HCT116 (cell line): ENCODE data around the gene CFAP97. TPM values are rescaled to one million over a fixed set of nuclear protein-coding genes. Genes with fewer than 3 reads are reported as not detected.
A peak's percentile ranks its signal among the peaks of the same experiment; 100 is the strongest.
"Not testable (repeated sequence)": the region's sequence is repeated elsewhere in the genome, so short reads cannot be mapped to it uniquely, and the experiment has no call there.

Experiments used
- ATAC-seq: fragments of 200-7000 bp; cut with Tn5 transposase; 2 replicates; pipeline ENCODE4 v1.9.1; 2020; ENCODE audit warnings: mild to moderate bottlenecking, moderate library complexity
- BruUV-seq: library from RNA; stranded (reverse); fragments of 400-500 nt; replicated peaks from 2 replicates; lab custom pipeline; 2021; lab: Mats Ljungman, UMichigan
- CTCF ChIA-PET: fragments of 300-600 bp; sonication (Branson Sonifier 250); formaldehyde crosslinking; loops from one replicate; lab custom pipeline; 2021; ENCODE audit warnings: antibody characterized with exemption; lab: Charles Lee
- POLR2A ChIA-PET: fragments of 300-600, 350-600 bp; sonication (Branson Sonifier 250); formaldehyde crosslinking; loops from one replicate; lab custom pipeline; 2021; ENCODE audit warnings: antibody characterized with exemption; lab: Charles Lee
- RAD21 ChIA-PET, 2 experiments: fragments of 300-600 bp; sonication (Branson Sonifier 250); formaldehyde crosslinking; loops; one replicate each; lab custom pipeline; 2023; ENCODE audit warnings: low total read pairs in 2 of 2; ENCODE audit not compliant: uncharacterized antibody in 2 of 2, unreplicated experiment in 2 of 2, low non-redundant PET in 1 of 2; lab: Charles Lee
- DNase-seq: peaks from one replicate; pipeline ENCODE4 v3.0.0-alpha.2; 2010; ENCODE audit warnings: low read depth, low spot score
- H2AFZ ChIP-seq: fragments of 200-600 bp; shearing (Covaris generic), sonication (generic); 2 replicates; pipeline ENCODE4 v1.6.1; 2017; ENCODE audit warnings: low read depth, mixed run types, mixed read lengths, antibody characterized with exemption, low read length; ENCODE audit not compliant: poor library complexity, severe bottlenecking
- H3K27ac ChIP-seq: 2 replicates; pipeline ENCODE4 v1.5.1; 2012; ENCODE audit warnings: low read depth, low read length
- H3K27me3 ChIP-seq: fragments of 200-600 bp; sonication (generic); 2 replicates; pipeline ENCODE4 v1.6.1; 2016; ENCODE audit warnings: mixed run types, low read length, mixed read lengths; ENCODE audit not compliant: insufficient read depth
- H3K36me3 ChIP-seq, 2 experiments: fragments of 200-500 bp in 1 of 2; fragments of 200-600 bp in 1 of 2; sonication (Bioruptor generic) in 1 of 2; sonication (generic) in 1 of 2; 2 replicates each; pipeline versions ENCODE4 v1.5.1 to v1.6.1; 2014 to 2016; ENCODE audit warnings: low read length in 2 of 2, inconsistent platforms in 1 of 2, mixed read lengths in 1 of 2, mixed run types in 1 of 2; ENCODE audit not compliant: insufficient read depth in 2 of 2, control insufficient read depth in 1 of 2
- H3K4me1 ChIP-seq, 2 experiments: fragments of 200-600 bp in 1 of 2; sonication (generic) in 1 of 2; 2 replicates each; pipeline versions ENCODE4 v1.5.1 to v1.6.1; 2012 to 2017; ENCODE audit warnings: low read length in 2 of 2, inconsistent platforms in 1 of 2, mild to moderate bottlenecking in 1 of 2, mixed read lengths in 1 of 2, mixed run types in 1 of 2, moderate library complexity in 1 of 2; ENCODE audit not compliant: insufficient read depth in 2 of 2, control insufficient read depth in 1 of 2
- H3K4me2 ChIP-seq: fragments of 200-600 bp; sonication (generic); 2 replicates; pipeline ENCODE4 v1.6.1; 2017; ENCODE audit warnings: mixed run types, low read length, mixed read lengths
- H3K4me3 ChIP-seq, 2 experiments: fragments of 200-600 bp in 1 of 2; sonication (generic) in 1 of 2; replicated peaks in 1 of 2; 2 replicates each; pipeline ENCODE4 v1.5.1; 2011 to 2016; ENCODE audit warnings: low read length in 2 of 2, control low read depth in 1 of 2, low read depth in 1 of 2, mild to moderate bottlenecking in 1 of 2, mixed read lengths in 1 of 2, mixed run types in 1 of 2
- H3K79me2 ChIP-seq: fragments of 200-600 bp; sonication (generic); 2 replicates; pipeline ENCODE4 v1.6.1; 2017; ENCODE audit warnings: mild to moderate bottlenecking, mixed run types, low read length, moderate library complexity, mixed read lengths; ENCODE audit not compliant: insufficient read depth
- H3K9ac ChIP-seq: fragments of 200-600 bp; sonication (generic); 2 replicates; pipeline ENCODE4 v1.6.1; 2016; ENCODE audit warnings: low read length, mixed read lengths
- H3K9me2 ChIP-seq: fragments of 200-600 bp; sonication (generic), shearing (Covaris generic); 2 replicates; pipeline ENCODE4 v1.6.1; 2017; ENCODE audit warnings: mixed run types, mild to moderate bottlenecking, moderate library complexity; ENCODE audit not compliant: insufficient read depth
- H3K9me3 ChIP-seq, 2 experiments: fragments of 200-500 bp in 1 of 2; fragments of 200-600 bp in 1 of 2; sonication (Bioruptor generic) in 1 of 2; sonication (generic) in 1 of 2; 2 replicates each; pipeline ENCODE4 v1.6.1; 2014 to 2017; ENCODE audit warnings: low read length in 2 of 2, mixed read lengths in 2 of 2, inconsistent platforms in 1 of 2, low read depth in 1 of 2, mild to moderate bottlenecking in 1 of 2, mixed run types in 1 of 2, moderate library complexity in 1 of 2; ENCODE audit not compliant: control insufficient read depth in 1 of 2, insufficient read depth in 1 of 2
- H4K20me1 ChIP-seq: fragments of 200-600 bp; sonication (generic), shearing (Covaris generic); 2 replicates; pipeline ENCODE4 v1.6.1; 2017; ENCODE audit warnings: mixed run types, mild to moderate bottlenecking, moderate library complexity; ENCODE audit not compliant: insufficient read depth
- CBX3 ChIP-seq: IDR thresholded peaks from 2 replicates; pipeline ENCODE4 v1.6.1; 2012; ENCODE audit warnings: low read depth
- CEBPB ChIP-seq: IDR thresholded peaks from 2 replicates; pipeline ENCODE4 v1.6.1; 2012; ENCODE audit warnings: low read depth
- EGR1 ChIP-seq: IDR thresholded peaks from 2 replicates; pipeline ENCODE4 v1.6.1; 2012; ENCODE audit warnings: low read depth
- FOSL1 ChIP-seq: IDR thresholded peaks from 2 replicates; pipeline ENCODE4 v1.6.1; 2012; ENCODE audit warnings: low read depth
- JUND ChIP-seq: IDR thresholded peaks from 2 replicates; pipeline ENCODE4 v1.6.1; 2012
- POLR2A ChIP-seq: IDR thresholded peaks from 2 replicates; pipeline ENCODE4 v1.7.0; 2011; ENCODE audit warnings: borderline replicate concordance; ENCODE audit not compliant: insufficient read depth, insufficient read length; ENCODE audit errors: extremely low read depth
- RAD21 ChIP-seq: IDR thresholded peaks from 2 replicates; pipeline ENCODE4 v1.6.1; 2012; ENCODE audit warnings: low read depth, mild to moderate bottlenecking
- SP1 ChIP-seq: IDR thresholded peaks from 2 replicates; pipeline ENCODE4 v1.6.1; 2012; ENCODE audit warnings: low read depth
- intact Hi-C: fragments of 100-400 bp; cut with micrococcal nuclease; formaldehyde crosslinking; loops from 2 replicates; pipeline ENCODE4 v1.10.0; 2022
- total RNA-seq: library from RNA; stranded (reverse); gene quantifications from one replicate; pipeline ENCODE4 v1.2.1, GENCODE V29; 2021; ENCODE audit not compliant: unreplicated experiment

CFAP97 gene
- total RNA-seq, 1 experiment from 2014 or later: 57.7 TPM

- Histone ChIP-seq H3K4me2 (peak overlapping the region; percentile 63), H3K4me1 (peaks cover 67 to 76% of the 10 kb centered on the region in 2 experiments), H3K27ac (peak overlapping the region; percentile 70), H3K79me2 (peaks cover 83% of the 10 kb centered on the region)
- H2AFZ ChIP-seq, RAD21 ChIA-PET, H3K27me3 ChIP-seq, DNase-seq, intact Hi-C loops, H3K36me3 ChIP-seq, H3K4me3 ChIP-seq, H3K9ac ChIP-seq, H4K20me1 ChIP-seq, BruUV-seq, ATAC-seq, H3K9me2 ChIP-seq, POLR2A ChIA-PET, H3K9me3 ChIP-seq: not testable (repeated sequence)
- CTCF ChIA-PET: interaction anchor here (1.0 kb wide), 1 partner anchor 14 kb away, joined by 3 read pairs; no protein-coding TSS in a partner anchor
These were observed 5.6 kb downstream of the CFAP97 start for GRCh38 chr4:185198189-185198588.

GRCh38 chr4:185196437-185196836 lies 7.4 kb downstream of the CFAP97 start:
- ChIA-PET RAD21 (no interaction called here), CTCF (interaction anchor here (0.8 to 1.8 kb wide), 2 partner anchors 13 to 841 kb away, joined by 3 to 16 read pairs; no protein-coding TSS in a partner anchor)
- ATAC-seq: peak; percentile 82
- peak overlapping the region; percentile 63 for H3K4me2 ChIP-seq
- TF ChIP-seq SP1 (peak; percentile 47), CBX3 (0 out of 2 replicates have a peak, but pooled peaks have one; percentile 38), POLR2A (no peak), CEBPB (peak; percentile 28; the same call in 1 of the 2 replicates), JUND (peak; percentile 66), RAD21 (0 out of 2 replicates have a peak, but pooled peaks have one; percentile 5), FOSL1 (peak; percentile 61; the same call in 1 of the 2 replicates), EGR1 (no peak)
- TF ChIP-seq, all 23 proteins: peak for 6
- Histone ChIP-seq H3K27me3 (no peaks in the 10 kb centered on the region), H3K9me2 (no peaks in the 10 kb centered on the region), H2AFZ (no peak overlapping the region), H4K20me1 (peaks cover 5% of the 10 kb centered on the region; the same call in 1 of the 2 replicates), H3K79me2 (peaks cover 77% of the 10 kb centered on the region), H3K4me3 (peak overlapping the region in 1 of 2 experiments; percentile 7; a peak in 1 of 4 replicates), H3K9me3 (no peaks in the 10 kb centered on the region), H3K36me3 (0 out of 4 replicates have a peak, but pooled peaks cover 0 to 3% of the 10 kb centered on the region in 2 experiments), H3K27ac (peak overlapping the region; percentile 70), H3K9ac (peak overlapping the region; percentile 57), H3K4me1 (peaks cover 58 to 64% of the 10 kb centered on the region in 2 experiments)
- DNase-seq: peak; percentile 60
- BruUV-seq: no TSS peak
- POLR2A ChIA-PET: interaction anchor here (1.1 kb wide), 1 partner anchor 10 kb away, joined by 4 read pairs; no protein-coding TSS in a partner anchor
- intact Hi-C loops: no loop called here
